ENCODE data around the gene RBP5.

Gene RBP5

DNA sequence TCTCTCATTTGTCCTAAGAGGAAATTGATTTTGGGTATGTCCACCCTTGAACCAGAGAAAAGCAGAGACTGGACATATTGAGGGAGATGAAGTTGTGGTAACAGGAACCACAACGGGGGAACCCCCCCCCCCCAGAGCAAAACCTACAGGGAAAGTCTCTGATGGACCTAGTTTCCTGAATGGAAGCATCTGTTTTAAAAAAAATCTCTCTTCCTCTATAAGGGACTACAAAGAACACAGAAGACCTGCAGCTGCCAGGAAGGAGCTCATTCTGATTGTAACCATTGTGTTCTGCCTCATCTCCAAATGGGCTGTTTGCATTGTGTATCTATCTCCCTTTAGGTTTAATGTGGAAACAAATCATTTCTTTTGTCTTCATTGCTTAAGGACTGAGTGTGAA lies 54.7 kb downstream of the RBP5 start:
- no peak for DNase-seq (ENCODE audit: low read depth in 2 of 2)

Data from stimulated activated CD4-positive, alpha-beta T cell treated with anti-CD3 and anti-CD28 coated beads, Interleukin-12 subunit alpha, Interleukin-12 subunit beta, amount 100 ng/mL, for 24 hours (primary cell).